Limb (tissue), 2 donors: ENCODE measurements around the gene SDC4.
A peak's percentile ranks its signal among the peaks of the same experiment; 100 is the strongest.

Experiments
- DNase-seq, 2 donors: peaks; one replicate each; pipeline ENCODE4 v3.0.0-alpha.2; 2016; ENCODE audit errors: extremely low spot score in 2 of 2

Gene SDC4

GRCh38 chr20:45318948-45319347, 29.3 kb downstream of the SDC4 start:
- no peak for DNase-seq

- DNase-seq = no peak
Measured at GRCh38 chr20:45318386-45318939, 29.8 kb downstream of the SDC4 start.

GRCh38 chr20:45317826-45318225, 30.4 kb downstream of the SDC4 start:
- no peak for DNase-seq

- no peak for DNase-seq
Measured at GRCh38 chr20:45316150-45317080, 31.8 kb downstream of the SDC4 start.

- DNase-seq = no peak
Measured at GRCh38 chr20:45315672-45316071, 32.6 kb downstream of the SDC4 start.

- no peak for DNase-seq
Measured at GRCh38 chr20:45313943-45314342, 34.3 kb downstream of the SDC4 start.

- DNase-seq = no peak
Measured at GRCh38 chr20:45313065-45313695, 35.0 kb downstream of the SDC4 start.

GRCh38 chr20:45312241-45312640, 36.0 kb downstream of the SDC4 start:
- DNase-seq = no peak

GRCh38 chr20:45311589-45312211, 36.5 kb downstream of the SDC4 start:
- DNase-seq = peak in 1 of 2 donors; percentile 75

GRCh38 chr20:45309075-45309474, 39.1 kb downstream of the SDC4 start:
- no peak for DNase-seq

GRCh38 chr20:45308117-45308778, 40.0 kb downstream of the SDC4 start, which contains the start of gene MATN4:
Gene MATN4, minus strand, starts transcription at chr20:45308299. Its CDS starts 2,717 bp downstream, at chr20:45305582.
- peak in 1 of 2 donors; percentile 66 for DNase-seq

GRCh38 chr20:45307076-45307640, 41.1 kb downstream of the SDC4 start:
- no peak for DNase-seq

GRCh38 chr20:45306431-45306982, 41.7 kb downstream of the SDC4 start, which contains the start of gene RBPJL:
Gene RBPJL, plus strand, starts transcription at chr20:45306840. Its CDS starts 83 bp downstream, at chr20:45306923.
- DNase-seq = peak in 1 of 2 donors; percentile 65

GRCh38 chr20:45305262-45305661, 43.0 kb downstream of the SDC4 start:
- no peak for DNase-seq

- DNase-seq = no peak
Measured at GRCh38 chr20:45304464-45304999, 43.7 kb downstream of the SDC4 start.

- DNase-seq = no peak
Measured at GRCh38 chr20:45303586-45304463, 44.4 kb downstream of the SDC4 start.

GRCh38 chr20:45301824-45302271, 46.4 kb downstream of the SDC4 start:
- no peak for DNase-seq

GRCh38 chr20:45300961-45301360, 47.3 kb downstream of the SDC4 start:
- DNase-seq = no peak

- DNase-seq = no peak
Measured at GRCh38 chr20:45299786-45300185, 48.4 kb downstream of the SDC4 start.
